BJ (cell line): ENCODE results near the gene WTAP. TPM values are rescaled to one million over a fixed set of nuclear protein-coding genes. Genes with fewer than 3 reads are reported as not detected.

Source experiments
- CTCF ChIA-PET: fragments of 350-600 bp; formaldehyde crosslinking; extraction: SDS; loops from one replicate; lab custom pipeline; 2021; ENCODE audit warnings: antibody characterized with exemption, inconsistent platforms; lab: Yijun Ruan, JAX
- POLR2A ChIA-PET: fragments of 300-600 bp; sonication (Branson Sonifier 250); formaldehyde crosslinking; extraction: SDS; loops from one replicate; lab custom pipeline; 2021; ENCODE audit warnings: antibody characterized with exemption; lab: Charles Lee
- DNase-seq: peaks from one replicate; pipeline ENCODE4 v3.0.0-alpha.2; 2011; ENCODE audit warnings: low read depth
- H3K27me3 ChIP-seq: 2 replicates; pipeline ENCODE4 v1.6.0; 2011; ENCODE audit warnings: low read length; ENCODE audit not compliant: control insufficient read depth, insufficient read depth
- H3K36me3 ChIP-seq: 2 replicates; pipeline ENCODE4 v1.5.1; 2011; ENCODE audit warnings: low read length; ENCODE audit not compliant: control insufficient read depth, insufficient read depth
- H3K4me3 ChIP-seq: 2 replicates; pipeline ENCODE4 v1.5.1; 2011; ENCODE audit warnings: low read depth, mild to moderate bottlenecking, control low read depth, low read length
- CTCF ChIP-seq: IDR thresholded peaks from 2 replicates; pipeline ENCODE4 v1.5.1; 2011; ENCODE audit warnings: low read depth, mild to moderate bottlenecking, control low read depth, inconsistent platforms, low read length, moderate library complexity; ENCODE audit not compliant: insufficient read depth
- polyA plus RNA-seq: library from polyadenylated mRNA; depleted of rRNA; stranded (reverse); fragments of >200 nt; gene quantifications from 2 replicates; pipeline ENCODE4 v1.2.3, GENCODE V29; 2011

The WTAP gene
- polyA plus RNA-seq, 1 experiment, result 10.0 TPM

GRCh38 chr6:159691133-159691962, 36.0 kb upstream of the WTAP start:
- POLR2A ChIA-PET, result interaction anchor here (0.6 to 1.0 kb wide), 2 partner anchors 10 to 172 kb away, joined by 3 to 4 read pairs; no protein-coding TSS in a partner anchor
- peak; percentile 73 for TF ChIP-seq CTCF
- Histone ChIP-seq H3K4me3 (peak overlapping the region; percentile 83), H3K27me3 (no peaks in the 10 kb centered on the region), H3K36me3 (peaks cover 11% of the 10 kb centered on the region)
- peak; percentile 60 for DNase-seq
- CTCF ChIA-PET, result interaction anchor here (0.8 to 3.6 kb wide), 23 partner anchors 9 to 249 kb away, joined by 3 to 33 read pairs (median 4); partner anchors contain the start of genes MRPL18 and TCP1

- peaks cover 10% of the 10 kb centered on the region for H3K36me3 ChIP-seq
- H3K27me3 ChIP-seq, result no peaks in the 10 kb centered on the region
- ChIA-PET CTCF (interaction anchor here (0.6 to 3.6 kb wide), 23 partner anchors 10 to 1244 kb away, joined by 3 to 33 read pairs (median 4); partner anchors contain the start of genes MRPL18 and TCP1), POLR2A (interaction anchor here (0.6 to 1.0 kb wide), 3 partner anchors 10 to 171 kb away, joined by 3 to 5 read pairs (median 4); partner anchors contain the start of gene MRPL18)
- no peak for DNase-seq
- no peak for TF ChIP-seq CTCF
- H3K4me3 ChIP-seq, result peak overlapping the region; percentile 83
Observed at GRCh38 chr6:159691963-159692287, 35.4 kb upstream of the WTAP start.

GRCh38 chr6:159692303-159693127, 34.8 kb upstream of the WTAP start:
- Histone ChIP-seq H3K4me3 (peak overlapping the region; percentile 83), H3K27me3 (no peaks in the 10 kb centered on the region), H3K36me3 (peaks cover 6% of the 10 kb centered on the region)
- CTCF ChIA-PET, result interaction anchor here (0.6 to 3.6 kb wide), 19 partner anchors 9 to 1244 kb away, joined by 3 to 33 read pairs (median 4); partner anchors contain the start of genes MRPL18 and TCP1
- POLR2A ChIA-PET, result interaction anchor here (0.6 to 1.0 kb wide), 2 partner anchors 11 to 98 kb away, joined by 4 to 5 read pairs; partner anchors contain the start of gene MRPL18
- TF ChIP-seq CTCF, result no peak
- DNase-seq, result no peak

DNA sequence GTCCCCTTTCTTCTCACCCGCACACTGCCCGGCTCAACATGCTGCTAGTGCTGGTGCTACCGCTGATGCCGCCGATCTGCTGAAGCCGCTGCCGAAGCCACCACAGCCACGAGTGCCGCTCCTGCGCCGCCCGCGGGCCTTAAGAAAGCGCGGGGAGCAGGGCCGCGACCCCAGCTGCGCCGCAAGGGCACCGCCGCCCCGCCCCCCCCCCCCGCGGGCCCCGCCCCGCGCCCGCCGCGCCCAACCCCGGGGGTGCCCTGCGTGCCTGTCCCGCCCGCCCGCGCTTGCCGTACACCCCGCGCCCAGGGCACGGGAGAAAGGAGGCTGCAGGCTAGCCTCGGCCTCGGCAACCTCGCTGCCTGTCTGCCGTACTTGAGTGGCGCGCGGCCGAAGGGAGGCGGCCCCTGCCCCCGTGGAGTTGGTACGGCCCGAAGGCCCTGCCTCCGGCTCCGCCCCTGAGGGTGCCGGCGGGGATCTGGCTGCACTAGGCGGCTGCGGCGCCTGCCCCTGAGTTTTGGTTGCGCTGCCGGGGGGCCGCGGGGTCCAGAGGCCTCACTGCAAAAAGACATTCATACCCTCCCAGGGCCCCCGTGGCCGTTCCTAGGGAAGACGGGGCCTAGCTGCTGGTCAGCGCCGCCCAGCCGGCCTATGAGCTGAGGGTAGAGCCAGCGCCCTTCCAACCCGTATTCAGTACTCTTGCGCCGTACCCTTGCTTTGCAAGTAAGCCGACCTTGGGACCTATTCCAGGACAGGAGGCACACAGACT, 34.0 kb upstream of the WTAP start, which contains the start of gene SOD2:
TSS of gene SOD2 (minus strand) at position 114 of the 766 bp plus-strand sequence. CDS start at position 40, 74 bp downstream.
- no peak for TF ChIP-seq CTCF
- DNase-seq, result no peak
- Histone ChIP-seq H3K36me3 (peaks cover 6% of the 10 kb centered on the region), H3K27me3 (no peaks in the 10 kb centered on the region), H3K4me3 (peak within 1 kb of the TSS; percentile 83)
- ChIA-PET CTCF (interaction anchor here (1.0 to 3.6 kb wide), 4 partner anchors 10 to 159 kb away, joined by 3 to 33 read pairs (median 8); no protein-coding TSS in a partner anchor), POLR2A (interaction anchor here (0.6 to 0.8 kb wide), 2 partner anchors 28 to 96 kb away, joined by 3 to 5 read pairs; partner anchors contain the start of gene TCP1)
